ENCODE measurements around the gene PLEKHN1. TPM values are rescaled to one million over a fixed set of nuclear protein-coding genes. Genes with fewer than 3 reads are reported as not detected.
A peak's percentile ranks its signal among the peaks of the same experiment; 100 is the strongest.

The PLEKHN1 gene
- total and polyA plus RNA-seq, 8 donors, result 0.11 to 5.1 (median 0.55) TPM

DNA sequence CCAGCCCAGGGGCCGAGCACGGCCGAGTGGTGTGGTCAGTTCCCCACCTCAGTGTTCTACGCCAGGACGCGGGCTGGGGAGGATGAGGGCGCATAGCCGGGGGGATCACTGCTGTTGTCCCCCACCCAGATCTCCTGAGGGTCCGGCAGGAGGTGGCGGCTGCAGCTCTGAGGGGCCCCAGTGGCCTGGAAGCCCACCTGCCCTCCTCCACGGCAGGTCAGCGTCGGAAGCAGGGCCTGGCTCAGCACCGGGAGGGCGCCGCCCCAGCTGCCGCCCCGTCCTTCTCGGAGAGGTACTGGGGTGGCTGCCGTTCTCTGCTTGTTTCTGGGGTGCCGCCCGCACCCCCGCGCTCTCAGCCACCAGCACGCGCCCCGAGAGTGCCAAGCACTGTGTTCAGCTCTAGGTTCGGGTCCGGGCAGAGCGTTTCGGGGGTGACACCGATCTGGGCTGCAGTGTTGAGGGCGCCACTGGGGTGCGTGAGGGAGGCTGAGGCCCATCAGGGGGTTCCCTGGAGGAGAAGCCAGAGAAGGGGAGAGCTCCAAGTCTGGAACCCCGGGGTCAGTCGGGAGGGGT, 25.2 kb upstream of the PLEKHN1 start:
- ATAC-seq (no peak), DNase-seq (peak in 1 of 4 donors; percentile 82)
- Histone ChIP-seq H3K36me3 (peaks cover 0 to 26% of the 10 kb centered on the region in 2 donors), H3K9me3 (no peaks in the 10 kb centered on the region), H3K27ac (peak overlapping the region in 1 of 2 donors; percentile 75), H3K27me3 (peaks cover 35 to 79% of the 10 kb centered on the region in 2 donors), H3K4me3 (peak overlapping the region in 1 of 2 donors; percentile 20), H3K4me1 (peaks cover 20 to 41% of the 10 kb centered on the region in 2 donors)
- TF ChIP-seq, protein P1, sequence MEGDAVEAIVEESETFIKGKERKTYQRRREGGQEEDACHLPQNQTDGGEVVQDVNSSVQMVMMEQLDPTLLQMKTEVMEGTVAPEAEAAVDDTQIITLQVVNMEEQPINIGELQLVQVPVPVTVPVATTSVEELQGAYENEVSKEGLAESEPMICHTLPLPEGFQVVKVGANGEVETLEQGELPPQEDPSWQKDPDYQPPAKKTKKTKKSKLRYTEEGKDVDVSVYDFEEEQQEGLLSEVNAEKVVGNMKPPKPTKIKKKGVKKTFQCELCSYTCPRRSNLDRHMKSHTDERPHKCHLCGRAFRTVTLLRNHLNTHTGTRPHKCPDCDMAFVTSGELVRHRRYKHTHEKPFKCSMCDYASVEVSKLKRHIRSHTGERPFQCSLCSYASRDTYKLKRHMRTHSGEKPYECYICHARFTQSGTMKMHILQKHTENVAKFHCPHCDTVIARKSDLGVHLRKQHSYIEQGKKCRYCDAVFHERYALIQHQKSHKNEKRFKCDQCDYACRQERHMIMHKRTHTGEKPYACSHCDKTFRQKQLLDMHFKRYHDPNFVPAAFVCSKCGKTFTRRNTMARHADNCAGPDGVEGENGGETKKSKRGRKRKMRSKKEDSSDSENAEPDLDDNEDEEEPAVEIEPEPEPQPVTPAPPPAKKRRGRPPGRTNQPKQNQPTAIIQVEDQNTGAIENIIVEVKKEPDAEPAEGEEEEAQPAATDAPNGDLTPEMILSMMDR (IDR thresholded peaks at IDR 0.05), result no peak
- intact Hi-C loops (cut with DNase I), result no loop called here

DNA sequence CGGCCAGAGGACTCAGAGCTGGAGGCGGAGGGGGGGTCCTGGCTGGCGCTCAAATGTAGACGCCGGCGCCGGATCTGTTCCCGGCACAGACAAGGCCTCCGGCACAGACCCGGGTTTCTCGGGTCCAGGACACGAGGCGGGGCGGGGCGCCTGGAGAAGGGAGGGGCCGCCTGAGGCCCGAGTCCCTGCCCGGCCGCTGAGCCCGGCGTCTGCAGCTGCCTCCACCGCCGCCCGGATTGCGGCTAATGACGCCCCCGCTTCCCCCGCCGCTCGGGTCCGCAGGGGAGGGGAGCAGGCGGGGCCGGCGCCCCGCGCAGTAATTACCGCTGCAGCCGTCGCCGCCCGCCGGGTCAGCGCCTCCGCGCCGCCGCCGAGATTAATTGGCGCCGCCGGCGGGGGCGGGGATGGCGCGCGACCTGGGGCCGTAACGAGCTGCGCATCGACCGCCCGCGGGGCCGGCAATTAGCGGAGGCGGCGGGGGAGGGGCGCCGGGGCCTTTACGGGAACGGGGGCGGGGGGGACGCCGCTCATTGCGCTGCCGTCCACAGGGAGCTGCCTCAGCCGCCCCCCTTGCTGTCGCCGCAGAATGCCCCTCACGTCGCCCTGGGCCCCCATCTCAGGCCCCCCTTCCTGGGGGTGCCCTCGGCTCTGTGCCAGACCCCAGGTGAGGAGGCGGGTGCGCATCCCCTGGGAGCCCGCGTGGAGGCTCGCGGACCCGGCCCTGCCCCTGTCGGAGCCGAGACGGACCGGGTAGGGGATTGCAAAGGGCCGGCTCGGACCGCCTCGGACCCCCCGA, 24.5 kb upstream of the PLEKHN1 start:
- Histone ChIP-seq H3K9me3 (no peaks in the 10 kb centered on the region), H3K27me3 (peaks cover 35 to 72% of the 10 kb centered on the region in 2 donors), H3K4me3 (peak overlapping the region; percentile 20 to 24), H3K36me3 (peaks cover 0 to 32% of the 10 kb centered on the region in 2 donors), H3K27ac (peak overlapping the region in 1 of 2 donors; percentile 76), H3K4me1 (peaks cover 20 to 41% of the 10 kb centered on the region in 2 donors)
- DNase-seq, result peak; percentile 82 to 95 (median 90)
- TF ChIP-seq, protein P1 (IDR thresholded peaks at IDR 0.05), result no peak
- intact Hi-C loops (cut with DNase I), result no loop called here
- peak; percentile 51 for ATAC-seq

- ATAC-seq (no peak), DNase-seq (no peak)
- Histone ChIP-seq H3K4me1 (peaks cover 20 to 41% of the 10 kb centered on the region in 2 donors), H3K27me3 (peaks cover 35 to 66% of the 10 kb centered on the region in 2 donors), H3K36me3 (peaks cover 0 to 39% of the 10 kb centered on the region in 2 donors), H3K4me3 (peak overlapping the region; percentile 20 to 24), H3K27ac (peak overlapping the region; percentile 28 to 76), H3K9me3 (no peaks in the 10 kb centered on the region)
- TF ChIP-seq, protein P1 (IDR thresholded peaks at IDR 0.05), result no peak
- intact Hi-C loops (cut with DNase I), result no loop called here
These were observed 23.9 kb upstream of the PLEKHN1 start for GRCh38 chr1:942411-942821.

GRCh38 chr1:942864-943533, 23.3 kb upstream of the PLEKHN1 start:
- H3K27me3 ChIP-seq, result peaks cover 35 to 60% of the 10 kb centered on the region in 2 donors
- no peaks in the 10 kb centered on the region for H3K9me3 ChIP-seq
- peaks cover 20 to 41% of the 10 kb centered on the region in 2 donors for H3K4me1 ChIP-seq
- peak overlapping the region; percentile 28 to 76 for H3K27ac ChIP-seq
- TF ChIP-seq, protein P1 (IDR thresholded peaks at IDR 0.05), result no peak
- peaks cover 0 to 44% of the 10 kb centered on the region in 2 donors for H3K36me3 ChIP-seq
- peak overlapping the region in 1 of 2 donors; percentile 20 for H3K4me3 ChIP-seq
- ATAC-seq, result peak; percentile 2
- DNase-seq, result peak in 3 of 4 donors; percentile 58 to 76 (median 66)
- intact Hi-C loops (cut with DNase I), result no loop called here

Data from left lung (tissue), 10 donors.